GM13976 (cell line): ENCODE results near the gene HBS1L.

Experiments used
- DNase-seq: peaks from one replicate; pipeline ENCODE4 v3.0.0; 2012; ENCODE audit warnings: low spot score
- in situ Hi-C: fragments of 300-500 bp; cut with MboI; formaldehyde crosslinking; loops from one replicate; pipeline ENCODE4 v1.12.0; 2022; ENCODE audit warnings: low sequenced_read_pairs, mixed read lengths, inconsistent platforms; ENCODE audit not compliant: unreplicated experiment
- TF ChIP-seq, protein P1 (sequence below): IDR thresholded peaks from 2 replicates; pipeline ENCODE4 v1.5.1; 2012; ENCODE audit warnings: borderline replicate concordance, mild to moderate bottlenecking; ENCODE audit not compliant: insufficient read depth; ENCODE audit errors: extremely low read depth, missing control alignments, control extremely low read depth

Gene HBS1L

DNA sequence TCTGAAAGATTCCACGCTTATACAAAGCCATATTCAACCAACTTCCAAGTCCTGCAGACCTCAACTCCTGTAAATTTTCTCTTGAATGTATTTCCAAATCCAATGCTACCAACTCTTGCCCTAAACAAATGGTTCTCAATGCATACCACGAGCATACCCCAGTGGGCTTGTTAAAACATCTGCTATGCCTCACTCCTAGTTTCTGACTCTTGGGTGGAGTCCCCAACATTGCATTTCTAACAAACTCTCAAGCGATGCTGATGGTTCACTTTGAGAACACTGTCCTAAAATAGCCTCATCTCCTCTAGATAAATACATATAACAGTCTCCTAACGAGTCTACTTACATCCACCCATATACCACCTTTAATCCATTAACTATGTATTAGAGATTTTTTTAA lies 7.3 kb downstream of the HBS1L start:
- in situ Hi-C loops: no loop called here
- no peak for DNase-seq
- TF ChIP-seq, protein P1, sequence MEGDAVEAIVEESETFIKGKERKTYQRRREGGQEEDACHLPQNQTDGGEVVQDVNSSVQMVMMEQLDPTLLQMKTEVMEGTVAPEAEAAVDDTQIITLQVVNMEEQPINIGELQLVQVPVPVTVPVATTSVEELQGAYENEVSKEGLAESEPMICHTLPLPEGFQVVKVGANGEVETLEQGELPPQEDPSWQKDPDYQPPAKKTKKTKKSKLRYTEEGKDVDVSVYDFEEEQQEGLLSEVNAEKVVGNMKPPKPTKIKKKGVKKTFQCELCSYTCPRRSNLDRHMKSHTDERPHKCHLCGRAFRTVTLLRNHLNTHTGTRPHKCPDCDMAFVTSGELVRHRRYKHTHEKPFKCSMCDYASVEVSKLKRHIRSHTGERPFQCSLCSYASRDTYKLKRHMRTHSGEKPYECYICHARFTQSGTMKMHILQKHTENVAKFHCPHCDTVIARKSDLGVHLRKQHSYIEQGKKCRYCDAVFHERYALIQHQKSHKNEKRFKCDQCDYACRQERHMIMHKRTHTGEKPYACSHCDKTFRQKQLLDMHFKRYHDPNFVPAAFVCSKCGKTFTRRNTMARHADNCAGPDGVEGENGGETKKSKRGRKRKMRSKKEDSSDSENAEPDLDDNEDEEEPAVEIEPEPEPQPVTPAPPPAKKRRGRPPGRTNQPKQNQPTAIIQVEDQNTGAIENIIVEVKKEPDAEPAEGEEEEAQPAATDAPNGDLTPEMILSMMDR: no peak

DNA sequence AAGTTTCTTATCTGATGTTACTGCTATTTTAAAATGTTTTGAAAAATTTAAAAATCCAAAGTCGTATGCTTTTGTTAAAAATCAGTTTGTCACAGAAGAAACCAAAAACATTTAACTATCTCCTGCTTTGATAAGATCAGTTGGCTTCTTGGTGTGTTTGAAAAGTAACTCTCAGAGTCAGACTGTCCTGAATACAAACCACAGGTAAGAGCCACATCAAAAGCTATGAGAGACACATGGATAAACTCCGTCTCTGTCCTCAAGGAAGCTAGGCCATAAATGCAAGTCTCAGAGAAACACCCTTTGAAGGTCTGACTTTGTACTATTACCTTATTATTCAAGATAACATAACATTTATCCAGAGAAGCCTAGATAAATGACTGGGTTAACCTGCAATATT lies 7.7 kb downstream of the HBS1L start:
- TF ChIP-seq, protein P1: no peak
- DNase-seq: no peak
- in situ Hi-C loops: no loop called here

DNA sequence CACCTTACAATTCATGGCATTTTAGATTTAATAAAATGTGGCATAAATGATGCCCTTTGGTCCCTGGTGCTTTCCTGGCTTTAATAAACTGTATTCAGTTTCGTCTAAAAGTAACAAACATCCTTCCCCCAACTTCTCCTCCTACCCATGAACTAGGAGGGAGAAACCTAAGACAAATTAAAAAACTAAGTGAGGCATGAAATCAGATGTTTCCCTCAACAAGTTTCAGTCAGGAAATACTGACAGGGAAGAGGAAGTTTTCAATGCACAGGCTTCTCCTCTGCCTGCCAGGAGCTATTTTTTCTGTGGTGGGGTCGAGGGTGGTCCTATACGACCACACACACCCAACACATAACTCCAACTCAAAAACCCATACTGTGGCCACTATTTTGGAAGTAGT lies 10.0 kb downstream of the HBS1L start:
- TF ChIP-seq, protein P1: no peak
- in situ Hi-C loops: no loop called here

DNA sequence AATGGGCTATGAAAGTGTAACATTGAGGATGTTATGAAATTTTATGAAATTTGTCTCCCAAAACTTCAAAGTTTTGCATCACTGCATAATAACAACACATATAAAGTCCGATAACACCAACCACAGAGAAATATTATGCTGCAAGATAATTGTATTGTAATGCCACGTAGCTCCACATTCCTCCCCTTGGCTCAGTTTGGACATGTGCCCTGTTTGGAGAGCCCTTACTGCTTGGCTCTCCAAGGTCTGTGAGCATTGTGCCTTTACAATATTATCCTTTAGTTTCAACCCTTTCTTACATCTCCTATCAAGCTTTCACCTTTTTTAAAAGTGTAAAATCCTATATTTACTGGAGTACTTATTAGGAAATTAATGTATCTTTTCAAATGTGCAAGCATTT lies 10.8 kb downstream of the HBS1L start:
- in situ Hi-C loops: no loop called here
- TF ChIP-seq, protein P1: no peak
- no peak for DNase-seq

More for the DNA sequence above, 10.0 kb downstream of the HBS1L start:
- DNase-seq: no peak

DNA sequence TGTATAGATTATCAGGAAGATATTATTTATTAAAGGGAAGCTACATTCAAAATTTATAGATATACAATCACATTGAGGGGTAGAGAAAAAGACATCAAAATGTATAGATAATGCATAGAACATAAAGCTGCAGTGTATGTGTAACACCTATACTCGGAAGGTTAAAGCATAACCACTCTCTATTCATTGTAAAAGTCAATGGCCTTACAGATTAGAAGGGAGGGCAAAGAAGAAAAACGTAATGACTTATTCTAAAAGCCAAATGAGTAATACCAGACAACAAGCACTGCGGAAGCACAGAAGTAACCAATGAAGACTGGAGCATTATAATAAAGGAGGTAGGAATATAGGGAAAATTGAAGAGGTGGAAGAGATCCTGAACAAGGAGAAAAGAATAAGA lies 11.3 kb downstream of the HBS1L start:
- in situ Hi-C loops: no loop called here
- DNase-seq: no peak
- TF ChIP-seq, protein P1: no peak

DNA sequence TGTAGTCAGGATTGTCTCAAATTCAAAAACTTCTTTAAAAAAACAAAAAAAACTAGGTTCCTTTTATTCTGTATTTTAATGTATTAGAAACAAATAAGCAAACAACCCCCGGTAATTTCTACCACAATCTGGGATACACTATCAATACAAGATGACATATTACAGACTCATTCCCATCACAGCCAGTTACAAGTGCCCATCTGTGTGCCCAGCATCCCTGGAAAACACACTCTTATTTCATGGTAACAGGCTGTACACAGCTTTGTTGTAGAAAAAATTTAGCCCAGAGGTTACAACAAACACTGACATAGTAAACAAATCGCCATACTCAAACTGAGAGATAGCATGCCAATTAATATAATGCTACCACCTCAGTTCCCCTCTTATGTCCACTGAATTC lies 16.3 kb downstream of the HBS1L start:
- no peak for DNase-seq
- in situ Hi-C loops: no loop called here
- TF ChIP-seq, protein P1: no peak

DNA sequence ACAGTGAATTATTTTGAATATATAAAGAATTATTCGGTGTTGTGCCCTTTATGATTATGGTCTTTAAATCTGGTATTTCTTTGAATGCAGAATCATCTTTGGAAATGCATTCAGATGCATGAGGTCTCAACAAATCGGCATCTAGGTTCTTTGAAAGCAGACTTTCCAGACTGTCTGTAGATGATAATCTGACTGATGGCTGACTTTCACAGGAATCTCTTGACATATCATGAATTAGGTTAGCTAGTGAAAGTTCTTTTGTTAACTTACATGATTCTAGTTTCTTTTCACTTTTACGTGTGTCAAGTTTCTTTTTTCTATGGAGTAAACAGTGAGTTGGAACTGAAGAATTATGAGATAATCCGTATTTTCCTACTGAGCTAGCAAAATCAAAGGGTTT lies 17.1 kb downstream of the HBS1L start:
- in situ Hi-C loops: no loop called here
- DNase-seq: no peak
- TF ChIP-seq, protein P1: no peak
